GM19463 (cell line): Measurements from ENCODE around the gene DTWD2.

Source experiments
- ATAC-seq: cut with Tn5 transposase; IDR thresholded peaks from one replicate; pipeline ENCODE4 v1.9.1; 2021; ENCODE audit warnings: mild to moderate bottlenecking, moderate library complexity; ENCODE audit not compliant: unreplicated experiment

The DTWD2 gene, protein sequence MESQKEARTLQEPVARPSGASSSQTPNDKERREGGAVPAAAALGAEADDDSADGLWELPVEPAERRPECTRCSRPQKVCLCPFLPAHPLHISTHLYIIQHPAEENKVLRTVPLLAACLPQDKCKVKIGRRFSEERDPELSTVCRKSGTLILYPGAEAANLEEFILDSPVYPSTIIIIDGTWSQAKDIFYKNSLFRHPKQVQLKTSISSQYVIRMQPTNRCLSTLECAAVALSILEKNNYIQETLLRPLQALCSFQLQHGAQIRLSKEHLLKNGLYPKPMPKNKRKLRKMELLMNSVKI

DNA sequence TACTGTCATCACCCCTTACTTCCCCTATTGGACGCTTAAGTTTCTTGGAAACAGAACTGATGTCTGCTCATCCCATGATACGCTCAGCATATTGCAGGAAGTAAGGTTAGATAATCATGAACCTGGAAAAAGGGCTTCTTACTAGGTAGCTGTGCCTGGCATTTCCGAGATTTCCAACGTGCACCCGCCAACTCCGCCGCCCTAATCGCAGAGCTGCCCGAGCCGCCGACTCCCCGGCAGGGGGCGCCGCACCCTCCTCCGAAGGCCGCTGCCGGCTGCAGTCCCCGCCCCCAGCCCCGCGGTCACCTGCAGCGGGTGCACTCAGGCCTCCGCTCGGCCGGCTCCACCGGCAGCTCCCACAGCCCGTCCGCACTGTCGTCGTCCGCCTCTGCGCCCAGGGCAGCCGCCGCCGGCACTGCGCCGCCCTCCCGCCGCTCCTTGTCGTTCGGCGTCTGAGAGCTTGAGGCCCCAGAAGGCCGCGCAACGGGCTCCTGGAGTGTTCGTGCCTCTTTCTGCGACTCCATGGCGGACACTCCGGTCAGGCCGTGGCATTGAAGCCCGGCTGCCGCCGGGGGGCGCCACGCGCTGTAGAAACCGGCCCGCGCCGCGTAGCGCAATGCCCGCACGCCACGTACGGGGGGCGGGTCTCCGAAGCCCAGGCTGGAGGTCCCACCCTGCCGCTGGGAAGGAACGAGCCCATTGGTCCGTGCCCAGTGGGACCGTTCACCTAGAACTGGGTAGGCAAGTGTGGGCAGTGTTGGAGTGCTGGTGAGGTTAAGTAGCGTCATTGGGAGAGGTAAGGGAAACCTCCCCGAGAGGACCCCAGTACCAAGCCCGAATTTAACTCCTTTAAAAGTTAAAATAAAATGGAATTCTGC is at the start of gene DTWD2:
TSS of gene DTWD2 (minus strand) at position 560 of the 878 bp plus-strand sequence. CDS start at position 524, 36 bp downstream.
- ATAC-seq, result peak; percentile 92

DNA sequence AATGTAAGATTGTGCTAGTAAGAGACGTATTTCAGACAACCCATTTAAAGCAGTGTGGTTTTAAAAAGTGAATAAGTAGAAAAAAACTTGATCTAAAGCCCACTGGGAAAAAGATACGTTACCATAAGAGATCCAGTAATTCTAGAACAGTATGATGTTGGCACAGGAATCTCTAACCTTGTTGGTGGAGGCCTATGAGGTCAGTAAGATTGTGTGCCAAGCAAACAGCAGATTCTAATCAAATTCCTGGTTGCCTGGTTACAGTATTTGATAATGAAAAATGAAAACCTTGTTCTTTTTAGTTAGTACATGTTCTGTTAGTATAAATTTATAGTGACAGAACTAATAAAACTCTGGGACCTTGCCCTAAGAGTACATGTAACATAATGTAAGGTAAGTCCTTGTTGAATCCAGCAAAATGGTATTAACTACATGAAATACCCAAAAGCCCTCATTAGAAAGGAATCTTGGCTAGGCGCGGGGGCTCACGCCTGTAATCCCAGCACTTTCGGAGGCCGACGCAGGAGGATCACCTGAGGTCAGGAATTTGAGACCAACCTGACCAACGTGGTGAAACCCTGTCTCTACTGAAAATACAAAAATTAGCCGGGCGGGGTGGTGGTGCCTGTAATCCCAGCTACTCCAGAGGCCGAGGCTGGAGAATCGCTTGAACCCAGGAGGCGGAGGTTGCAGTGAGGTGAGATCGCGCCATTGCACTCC is 49.3 kb upstream of the DTWD2 start:
- no peak for ATAC-seq

DNA sequence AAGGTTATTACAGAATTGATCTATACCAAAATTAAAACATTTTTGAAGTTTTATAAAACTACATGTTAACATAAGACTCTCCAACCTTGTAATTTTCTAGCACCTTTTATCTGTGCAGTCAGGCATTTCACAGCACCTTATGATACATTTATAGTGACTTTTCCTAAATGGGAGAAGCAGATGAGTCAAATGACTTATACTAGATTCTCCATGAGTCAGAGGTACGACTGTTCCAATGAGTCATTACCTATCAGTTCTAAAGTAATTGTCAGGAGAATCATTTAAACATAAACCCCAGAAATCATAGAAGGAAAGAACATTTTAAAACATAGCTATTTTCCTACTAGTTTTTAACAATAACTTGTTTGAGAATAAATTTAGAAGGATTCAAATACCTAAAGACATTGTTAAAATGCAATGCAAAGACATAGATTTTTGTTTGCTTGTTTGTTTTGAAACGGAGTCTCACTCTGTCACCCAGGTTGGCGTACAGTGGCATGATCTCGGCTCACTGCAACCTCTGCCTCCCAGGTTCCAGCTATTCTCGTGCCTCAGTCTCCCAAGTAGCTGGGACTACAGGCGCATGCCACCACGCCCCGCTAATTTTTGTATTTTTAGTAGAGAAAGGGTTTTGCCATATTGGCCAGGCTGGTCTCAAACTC is 47.9 kb upstream of the DTWD2 start:
- ATAC-seq, result no peak

DNA sequence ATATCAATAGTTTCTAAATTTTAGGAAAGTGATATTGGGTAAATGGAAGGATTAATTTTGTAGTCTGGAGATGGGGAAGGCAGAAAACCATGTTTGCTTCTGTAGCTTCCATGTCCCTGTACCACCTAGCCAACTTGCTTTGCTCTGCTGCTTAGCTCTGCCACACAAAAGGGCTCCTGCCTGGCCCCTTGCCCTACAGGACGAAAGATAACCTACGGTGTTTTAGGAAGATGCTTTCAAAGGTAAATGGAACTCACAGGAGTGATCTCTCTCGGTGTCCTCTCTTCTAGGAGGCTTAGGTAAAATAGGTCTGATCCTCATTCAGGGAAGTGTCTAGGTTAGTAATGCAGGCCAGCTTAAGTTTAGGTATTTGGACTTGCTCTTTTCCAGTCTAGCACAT is 44.8 kb upstream of the DTWD2 start:
- ATAC-seq, result no peak

DNA sequence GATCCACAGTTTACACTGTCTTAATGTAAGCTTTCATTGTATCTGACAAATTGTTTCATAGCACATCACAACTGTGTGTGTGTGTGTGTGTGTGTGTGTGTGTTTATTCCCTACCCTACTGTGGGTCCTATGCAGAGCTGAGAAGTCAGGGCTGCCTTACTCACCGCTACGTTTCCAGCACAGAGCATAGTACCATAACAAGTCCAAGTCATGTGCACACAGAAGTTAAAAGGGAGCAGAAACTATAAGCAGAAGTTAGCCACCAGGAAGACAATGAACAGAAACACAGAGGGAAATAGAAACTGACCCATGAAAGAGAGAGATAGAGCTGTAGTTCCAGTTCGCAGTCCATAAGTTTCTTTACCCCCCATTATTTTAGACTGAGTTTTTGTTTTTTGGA is 44.3 kb upstream of the DTWD2 start:
- ATAC-seq, result peak; percentile 30

DNA sequence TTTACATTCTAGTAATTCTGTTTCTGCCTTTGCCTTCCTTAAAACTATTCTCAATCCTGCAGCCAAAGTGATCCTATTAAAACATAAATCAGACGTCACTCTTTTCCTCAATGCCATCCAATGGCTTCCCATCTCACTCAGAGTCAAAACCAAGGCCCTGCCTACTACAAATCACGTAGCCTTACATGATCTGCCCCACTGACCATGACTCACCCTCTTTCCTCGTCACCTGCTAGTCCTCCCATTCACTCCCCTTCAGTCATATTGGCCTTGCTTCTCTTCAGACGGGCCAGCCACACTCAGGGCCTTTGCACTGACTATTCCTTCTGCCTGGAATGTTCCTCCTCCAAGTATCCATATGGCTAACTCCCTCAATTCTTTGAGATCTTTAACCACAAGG is 43.6 kb upstream of the DTWD2 start:
- peak; percentile 66 for ATAC-seq

DNA sequence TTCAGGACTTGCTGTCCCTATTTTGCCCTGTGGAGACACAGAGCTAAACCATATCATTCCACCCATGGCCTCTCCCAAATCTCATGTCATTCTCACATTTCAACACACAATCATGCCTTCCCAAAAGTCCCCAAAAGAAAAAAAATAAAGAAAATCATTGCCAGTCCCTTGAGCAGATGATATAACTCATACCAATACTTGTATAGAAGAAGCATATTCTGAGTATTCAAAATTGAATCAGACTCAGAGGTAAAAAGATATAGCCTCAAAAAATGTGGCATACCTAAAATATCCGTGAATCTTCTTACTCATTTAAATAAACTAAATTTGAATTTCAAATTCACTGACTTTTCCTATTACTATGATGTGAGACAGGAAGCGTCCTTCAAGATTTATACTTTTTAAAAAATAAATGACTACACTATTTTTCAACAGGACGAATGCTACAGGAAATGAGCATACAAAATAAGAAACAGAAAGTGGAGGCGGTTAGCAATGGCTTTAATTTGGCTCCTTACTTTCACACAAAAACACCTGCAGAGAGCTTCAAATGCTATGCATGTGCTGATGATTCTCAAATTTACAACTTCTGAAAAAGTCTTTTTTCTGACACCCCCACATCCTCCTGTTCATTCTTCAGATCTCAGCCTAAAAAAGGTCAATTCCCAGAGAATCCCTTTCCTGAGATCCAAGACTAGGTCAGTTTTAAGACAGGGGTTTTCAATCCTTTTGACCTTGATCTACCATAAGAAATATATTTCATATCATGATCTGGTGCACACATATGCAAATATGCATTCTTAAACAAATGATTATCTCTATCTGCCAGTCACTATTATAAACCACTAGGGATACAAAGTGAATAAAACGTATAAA is 42.9 kb upstream of the DTWD2 start:
- peak; percentile 73 for ATAC-seq

DNA sequence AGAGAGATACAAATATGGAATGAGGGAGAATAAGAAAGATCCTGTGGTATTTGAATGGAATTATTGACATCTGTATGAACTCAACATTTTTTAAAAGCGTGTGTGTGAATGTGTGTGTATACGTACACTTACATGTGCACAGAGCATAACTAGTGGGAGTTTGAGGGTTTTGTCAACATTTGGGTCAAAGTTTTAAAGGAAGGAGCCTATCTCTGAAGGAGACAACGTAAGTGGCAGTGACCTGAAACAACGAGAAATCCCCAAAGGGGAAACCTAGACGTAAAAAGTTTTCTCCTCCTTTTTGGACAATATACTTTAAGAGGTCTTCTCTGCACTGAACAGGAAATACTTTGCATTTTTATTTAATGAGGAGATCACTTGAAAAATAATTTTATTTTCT is 40.2 kb upstream of the DTWD2 start:
- no peak for ATAC-seq

DNA sequence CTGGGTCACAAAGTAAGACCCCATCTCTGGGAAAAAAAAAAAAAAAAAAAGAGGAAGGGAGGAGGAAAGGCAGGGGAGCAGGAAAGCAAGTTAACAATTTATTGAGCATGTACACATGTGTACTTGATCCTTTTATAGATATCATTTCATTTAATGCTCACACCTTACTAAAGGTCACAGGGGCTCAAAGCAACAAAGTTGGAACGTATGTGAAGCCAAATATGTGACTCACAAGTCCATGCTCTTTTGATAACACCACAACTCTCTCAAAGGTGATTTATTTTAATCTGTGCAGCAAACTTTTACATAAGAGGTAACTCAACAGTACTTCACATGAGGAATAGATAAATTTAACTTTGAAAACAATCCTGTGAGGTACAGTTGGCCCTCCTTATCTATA is 34.4 kb upstream of the DTWD2 start:
- no peak for ATAC-seq

DNA sequence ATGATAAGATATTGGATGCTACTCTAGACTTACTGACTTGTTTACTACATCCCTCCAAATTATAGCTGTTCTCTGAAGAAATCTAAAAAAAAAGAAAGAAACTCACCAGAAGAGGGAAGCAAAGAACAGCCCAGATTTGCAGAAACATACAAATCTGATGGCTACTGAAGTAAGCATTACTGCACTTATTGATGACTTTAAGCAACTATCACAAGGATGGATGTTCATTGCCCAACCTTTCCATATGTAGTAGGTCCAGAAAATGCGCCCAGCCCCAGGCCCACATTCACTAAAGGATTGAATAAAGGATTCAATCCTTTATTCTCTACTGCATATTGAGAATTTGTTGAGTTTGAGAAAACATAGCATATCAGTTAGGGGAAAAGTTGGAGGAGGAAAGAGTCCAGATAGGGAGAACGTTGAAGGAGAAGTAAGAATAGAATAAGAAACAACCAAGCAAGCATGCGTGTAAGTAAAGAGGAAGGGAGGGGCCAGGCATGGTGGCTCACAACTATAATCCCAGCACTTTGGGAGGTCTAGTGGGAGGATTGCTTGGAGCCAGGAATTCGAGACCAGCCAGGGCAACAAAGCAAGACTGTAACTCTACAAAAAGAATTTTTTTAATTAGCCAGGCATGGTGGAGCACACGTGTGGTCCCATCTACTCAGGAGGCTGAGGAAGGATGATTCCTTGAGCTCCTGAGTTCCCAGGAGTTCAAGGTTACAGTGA is 33.8 kb upstream of the DTWD2 start:
- peak; percentile 72 for ATAC-seq

DNA sequence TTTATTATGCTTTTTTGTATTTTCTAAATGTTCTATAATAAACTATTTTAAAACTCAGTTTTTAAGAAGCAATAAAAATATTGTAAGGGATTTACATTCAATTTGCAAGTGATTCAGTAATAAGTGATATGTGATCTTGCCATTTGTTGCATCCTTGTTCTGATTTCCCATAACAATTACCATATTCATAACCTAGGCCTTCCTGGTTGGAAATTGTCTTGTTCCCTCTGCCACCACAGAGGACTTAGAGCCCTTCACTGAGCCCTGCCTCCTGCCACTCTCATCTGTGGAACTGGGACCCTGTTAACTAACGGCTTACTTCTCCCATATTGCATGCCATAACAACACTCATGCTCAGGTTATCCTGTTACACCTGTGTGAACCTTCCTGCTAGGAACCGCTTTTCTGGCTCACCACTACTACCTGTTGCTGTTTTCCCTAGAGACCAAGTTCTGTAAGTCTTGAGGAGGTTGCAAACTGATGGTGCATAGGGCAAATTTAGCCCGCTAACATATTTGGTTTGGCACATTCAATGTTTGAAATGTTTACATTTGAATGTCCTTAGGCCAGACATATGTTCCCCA is 32.9 kb upstream of the DTWD2 start:
- ATAC-seq, result no peak

DNA sequence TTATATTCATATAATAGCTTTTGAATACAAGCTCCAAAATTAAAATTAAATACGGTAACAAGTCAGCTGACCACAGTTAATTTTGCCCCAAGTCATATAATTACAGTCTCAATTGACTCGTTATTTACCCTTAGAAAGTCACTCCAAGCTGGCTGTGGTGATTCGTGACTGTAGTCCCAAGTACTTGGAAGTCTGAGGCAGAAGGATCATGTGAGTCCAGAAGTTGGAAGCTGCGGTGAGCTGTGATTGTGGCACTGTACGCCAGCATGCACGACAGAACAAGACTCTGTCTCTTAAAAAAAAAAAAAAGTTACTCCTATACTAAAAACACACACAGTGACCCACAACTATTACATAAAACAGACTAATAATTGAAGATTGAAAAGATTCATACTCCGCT is 31.6 kb upstream of the DTWD2 start:
- ATAC-seq, result no peak

DNA sequence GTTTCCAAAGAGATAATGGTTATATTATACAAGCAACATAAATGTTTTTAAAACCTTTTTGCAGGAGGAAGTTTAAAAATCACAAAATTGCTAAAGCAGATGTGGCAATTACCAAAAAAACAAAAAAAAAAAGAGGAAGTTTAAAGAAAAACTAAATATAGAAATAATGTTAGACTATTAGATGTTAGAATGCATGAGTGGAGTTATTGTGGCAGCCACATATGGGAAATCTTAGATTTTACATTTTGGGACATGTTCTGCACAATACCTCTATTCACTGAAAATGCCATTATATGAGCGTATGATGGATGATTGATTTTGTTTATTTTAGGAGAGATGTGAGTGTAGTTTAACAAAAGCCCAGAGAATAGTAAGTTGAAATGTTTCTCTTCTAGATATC is 31.2 kb upstream of the DTWD2 start:
- ATAC-seq, result no peak

DNA sequence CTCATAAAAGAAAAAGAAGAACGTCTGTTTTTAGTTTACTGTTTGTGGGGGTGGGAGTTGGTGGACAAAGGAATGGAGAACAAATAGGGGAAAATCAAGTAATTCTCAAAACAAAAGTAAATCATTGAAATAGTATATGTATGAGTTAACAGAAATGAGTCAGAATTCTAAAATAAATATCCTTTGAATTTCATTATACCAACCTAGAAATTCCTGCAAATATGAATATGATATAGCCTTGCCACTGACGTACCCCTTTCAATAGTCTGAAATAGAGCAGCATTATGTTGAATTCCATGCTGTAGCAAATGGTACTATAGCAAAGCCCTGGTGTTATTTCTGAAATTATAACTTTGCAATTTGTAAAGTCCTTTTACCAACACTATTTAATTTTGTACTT is 29.6 kb upstream of the DTWD2 start:
- ATAC-seq, result no peak

DNA sequence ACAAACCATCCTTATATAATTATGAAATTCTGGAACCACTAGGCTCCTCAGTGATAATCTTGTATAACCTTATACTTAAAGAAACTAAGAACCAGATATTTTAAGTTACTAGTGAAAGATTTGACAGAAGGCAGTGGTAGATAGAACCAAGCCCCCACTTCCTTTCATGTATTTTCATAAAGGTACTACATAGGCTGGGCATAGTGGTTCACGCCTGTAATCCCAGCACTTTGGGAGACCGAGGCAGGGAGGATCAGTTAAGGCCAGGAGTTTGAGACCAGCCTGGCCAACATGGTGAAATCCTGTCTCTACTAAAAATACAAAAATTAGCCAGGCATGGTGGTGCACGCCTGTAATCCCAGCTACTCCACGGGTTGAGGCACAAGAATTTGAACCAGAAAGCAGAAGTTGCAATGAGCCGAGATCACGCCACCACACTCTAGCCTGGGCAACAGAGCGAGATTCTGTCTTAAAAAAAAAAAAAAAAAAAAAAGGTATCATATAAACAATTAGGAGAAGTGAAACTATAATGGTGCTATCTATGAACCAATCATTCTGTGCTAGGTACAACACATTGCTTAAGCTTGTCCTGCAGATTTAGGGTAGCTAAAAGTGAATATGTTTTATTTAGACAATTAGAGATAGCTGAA is 27.9 kb upstream of the DTWD2 start:
- peak; percentile 64 for ATAC-seq

DNA sequence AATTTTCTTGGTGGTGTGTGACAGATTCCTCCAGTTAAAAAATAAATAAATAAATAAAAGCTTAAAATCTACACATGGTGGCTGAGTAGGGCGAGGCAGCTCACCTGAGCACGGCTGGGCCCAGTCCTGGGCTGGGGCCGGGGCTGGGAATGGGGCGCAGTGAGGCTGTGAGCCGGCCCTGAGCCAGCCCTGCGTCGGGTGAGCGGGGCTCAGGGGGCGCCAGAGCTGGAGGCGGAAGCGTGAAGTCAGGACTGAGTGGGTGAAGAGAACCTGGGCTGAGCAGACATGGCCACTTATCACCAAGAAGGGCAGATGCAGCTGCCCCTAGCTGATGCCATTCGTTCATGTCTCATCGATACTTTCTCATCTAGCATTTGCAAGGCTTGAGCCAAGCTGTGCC is 22.8 kb upstream of the DTWD2 start:
- ATAC-seq, result no peak

DNA sequence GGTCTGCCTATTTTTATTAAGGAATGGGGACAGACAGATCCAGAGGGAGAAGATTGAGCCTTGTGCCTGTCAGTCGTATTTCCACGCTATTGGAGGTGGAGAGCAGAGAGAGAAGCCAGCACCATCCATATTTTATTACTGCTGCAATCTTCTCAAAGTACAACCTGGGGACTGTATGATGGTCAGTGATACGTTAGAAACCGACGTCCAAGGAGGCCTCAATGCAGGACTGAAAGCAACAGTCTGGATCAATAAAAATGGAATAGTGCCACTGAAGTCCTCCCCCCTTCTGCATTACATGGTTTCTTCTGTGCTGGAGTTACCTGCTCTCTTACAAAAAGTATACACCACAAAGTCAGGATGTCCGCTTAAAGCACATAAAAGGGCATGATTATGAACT is 21.9 kb upstream of the DTWD2 start:
- no peak for ATAC-seq

DNA sequence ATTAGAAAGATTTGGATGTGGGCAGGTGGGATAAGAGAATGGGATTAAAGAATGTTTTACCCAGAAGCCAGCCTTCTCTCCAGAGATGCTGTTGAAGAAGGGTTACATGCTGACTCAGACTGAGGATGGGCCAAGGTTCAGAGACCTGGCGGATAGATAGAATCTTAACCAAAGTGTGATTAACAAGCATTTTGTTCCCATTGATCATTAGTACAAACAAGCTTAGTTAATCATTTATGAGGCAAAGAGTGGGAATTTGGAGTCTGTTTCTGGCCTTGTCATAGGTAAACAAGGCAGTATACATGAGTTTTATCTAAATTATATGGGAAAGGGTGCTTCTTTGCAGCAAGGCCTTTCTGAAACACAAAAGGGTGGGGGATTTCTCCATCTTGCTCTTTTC is 20.8 kb upstream of the DTWD2 start:
- no peak for ATAC-seq

DNA sequence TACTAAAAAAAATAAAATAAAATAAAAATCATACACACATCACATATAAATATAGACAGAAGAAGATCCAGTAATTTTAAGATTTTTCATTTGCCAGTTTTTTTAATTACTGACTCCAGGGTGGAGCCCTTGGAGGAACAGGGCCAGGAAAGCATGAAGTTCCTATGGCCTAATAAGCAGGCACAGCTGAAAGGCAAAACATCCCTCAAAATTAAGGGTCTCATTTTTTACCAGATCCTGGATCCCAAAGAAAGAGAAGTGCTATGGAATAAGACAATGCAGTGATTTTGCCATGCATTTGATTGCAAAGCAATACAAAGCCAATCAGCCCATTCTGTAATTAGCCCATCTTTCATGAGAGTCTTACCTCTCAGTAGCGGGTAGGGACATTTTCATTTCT is 11.3 kb upstream of the DTWD2 start:
- ATAC-seq, result no peak
